ENCODE results near the gene IARS1. TPM values are rescaled to one million over a fixed set of nuclear protein-coding genes. Genes with fewer than 3 reads are reported as not detected.
A peak's percentile ranks its signal among the peaks of the same experiment; 100 is the strongest.

The IARS1 gene
- 10 to 100 TPM; 30.1 to 54.0 (median 40.8) TPM for polyA plus RNA-seq (ENCODE audit: low read depth in 6 of 6)

DNA sequence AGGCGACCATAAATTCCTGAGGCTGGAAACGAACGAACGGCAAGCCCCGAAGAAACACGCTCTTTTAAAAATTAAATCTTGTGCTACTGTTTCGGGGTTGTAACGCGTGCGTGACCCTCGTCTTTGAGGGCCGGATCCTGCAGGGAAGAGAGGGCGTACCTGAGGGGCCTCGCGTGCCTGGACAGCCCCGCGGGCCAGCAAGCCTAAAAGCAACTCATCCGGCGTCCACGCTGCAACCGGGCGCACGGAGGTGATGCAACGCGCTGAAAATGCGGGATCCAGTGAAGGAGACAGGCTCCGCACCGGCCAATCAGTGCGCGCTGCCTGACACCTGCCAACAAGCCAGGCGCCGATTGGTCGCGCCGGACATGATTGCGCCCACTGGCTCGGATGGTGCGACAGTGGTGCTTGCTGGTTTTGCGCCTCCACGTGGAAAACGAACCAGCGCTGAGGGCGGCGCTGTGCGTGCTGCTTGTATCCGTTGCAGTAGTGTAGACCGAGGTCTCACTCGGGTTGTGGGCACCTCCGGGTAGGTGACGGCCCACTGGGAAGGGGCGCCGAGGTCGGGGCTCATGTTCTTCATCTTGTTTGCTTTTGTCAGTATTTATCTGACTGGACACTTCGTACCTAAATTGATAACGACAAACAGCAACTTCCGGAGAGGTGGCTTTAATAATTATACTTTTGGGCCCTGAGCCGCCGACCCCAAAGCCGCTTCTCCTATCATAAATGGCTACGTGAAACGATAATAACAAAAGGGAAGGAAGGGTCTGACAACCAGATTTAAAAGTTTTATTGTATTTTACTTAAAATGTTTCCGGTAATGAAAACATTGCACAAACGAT is at the start of gene IARS1:
Gene IARS1 (minus strand): TSS at position 246 of the 845 bp plus-strand sequence. CDS start 4,278 bp downstream, outside the sequence.
- Mint-ChIP-seq H3K27ac (peak within 1 kb of the TSS; percentile 95 to 98 (median 97)), H3K4me1 (peaks cover 25 to 51% (median 45%) of the 10 kb centered on the region in 3 donors), H3K4me3 (peak within 1 kb of the TSS; percentile 98 to 99 (median 99)), H3K9me3 (no peaks in the 10 kb centered on the region), H3K27me3 (no peaks in the 10 kb centered on the region), H3K36me3 (peaks cover 0 to 13% of the 10 kb centered on the region in 2 donors)
- ATAC-seq (ENCODE audit: low read depth in 2 of 2) (peak; percentile 94 to 97), DNase-seq (peak; percentile 99)

DNA sequence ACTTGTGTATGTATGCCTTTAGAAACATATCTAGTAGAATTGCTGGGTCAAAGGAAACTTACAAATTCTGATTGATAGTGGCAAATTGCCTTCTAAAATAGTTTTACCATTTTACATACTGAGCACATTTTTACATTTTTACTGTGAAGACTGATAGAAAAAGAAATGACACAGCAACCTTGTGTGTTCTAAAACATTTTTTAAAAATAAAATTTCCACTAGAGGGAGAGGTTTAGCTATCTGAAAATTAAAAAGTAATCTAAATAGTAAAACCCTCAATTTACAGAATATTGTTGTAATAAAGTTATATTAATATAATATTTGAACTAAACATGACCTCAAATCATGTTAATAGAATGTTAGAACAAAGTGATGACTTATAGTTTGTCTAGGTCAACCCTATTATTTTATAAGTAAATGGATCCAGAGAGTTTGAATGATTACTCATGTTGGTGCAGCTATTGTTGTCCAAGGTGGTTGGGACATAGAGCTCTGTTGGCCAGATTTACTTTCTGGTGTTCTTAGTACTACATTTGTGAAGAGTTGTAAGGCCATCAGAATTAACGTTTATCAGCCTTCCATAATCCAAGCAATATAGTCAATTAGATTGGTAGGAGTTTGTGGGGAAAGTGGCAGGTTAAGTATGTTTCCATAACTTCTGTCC is 49.5 kb upstream of the IARS1 start:
- H3K27me3 Mint-ChIP-seq = no peaks in the 10 kb centered on the region
- no peak overlapping the region for H3K27ac Mint-ChIP-seq
- DNase-seq (no peak), ATAC-seq (ENCODE audit: low read depth in 2 of 2) (no peak)
- H3K4me3 Mint-ChIP-seq = no peak overlapping the region
- peaks cover 3 to 12% (median 7%) of the 10 kb centered on the region in 7 donors for H3K9me3 Mint-ChIP-seq
- H3K4me1 Mint-ChIP-seq = no peaks in the 10 kb centered on the region
- peaks cover 14 to 21% of the 10 kb centered on the region in 2 donors for H3K36me3 Mint-ChIP-seq

DNA sequence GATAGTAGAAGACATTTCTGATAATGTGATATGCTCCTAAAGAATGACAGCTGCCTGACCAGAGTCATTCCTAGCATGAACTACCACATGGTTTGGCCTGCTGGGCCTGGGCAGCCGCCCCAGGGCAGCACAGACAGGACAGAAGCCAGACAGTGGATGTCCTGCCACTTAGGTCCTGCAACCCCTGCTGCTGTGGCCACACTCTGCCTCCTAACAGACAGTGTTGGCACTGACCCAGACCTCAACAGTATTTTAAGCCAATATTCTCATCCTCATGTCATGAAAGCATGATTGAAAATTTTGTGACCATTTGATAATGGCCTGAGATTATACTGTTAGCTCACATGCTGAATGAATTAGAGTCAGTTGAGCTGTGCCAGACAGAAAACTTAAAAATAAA is 48.1 kb upstream of the IARS1 start:
- no peaks in the 10 kb centered on the region for H3K27me3 Mint-ChIP-seq
- H3K27ac Mint-ChIP-seq = no peak overlapping the region
- H3K36me3 Mint-ChIP-seq = peaks cover 14 to 21% of the 10 kb centered on the region in 2 donors
- no peak overlapping the region for H3K4me3 Mint-ChIP-seq
- DNase-seq (no peak), ATAC-seq (ENCODE audit: low read depth in 2 of 2) (no peak)
- no peaks in the 10 kb centered on the region for H3K4me1 Mint-ChIP-seq
- peaks cover 3 to 12% (median 7%) of the 10 kb centered on the region in 7 donors for H3K9me3 Mint-ChIP-seq

DNA sequence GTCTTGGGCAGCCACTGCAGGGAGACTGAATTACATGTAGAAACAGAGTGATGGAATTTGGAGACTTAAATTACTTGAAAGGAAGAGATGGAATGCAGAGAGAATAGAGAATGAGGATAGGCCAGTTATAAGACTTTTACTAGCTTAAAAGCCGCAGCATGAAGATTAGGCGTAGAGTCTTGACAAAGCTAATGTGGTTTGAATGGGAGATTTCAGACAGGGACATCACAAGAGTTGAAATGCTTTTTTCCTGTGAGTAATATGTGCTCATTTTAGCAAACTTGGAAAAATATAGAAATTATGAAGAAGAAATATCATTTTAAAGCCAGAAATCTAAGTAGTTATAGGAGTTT is 39.8 kb upstream of the IARS1 start:
- Mint-ChIP-seq H3K4me1 (no peaks in the 10 kb centered on the region), H3K36me3 (peaks cover under 1 to 8% of the 10 kb centered on the region in 2 donors), H3K9me3 (no peaks in the 10 kb centered on the region), H3K27ac (no peak overlapping the region), H3K27me3 (no peaks in the 10 kb centered on the region), H3K4me3 (no peak overlapping the region)
- ATAC-seq (ENCODE audit: low read depth in 2 of 2) = no peak
- no peak for DNase-seq

DNA sequence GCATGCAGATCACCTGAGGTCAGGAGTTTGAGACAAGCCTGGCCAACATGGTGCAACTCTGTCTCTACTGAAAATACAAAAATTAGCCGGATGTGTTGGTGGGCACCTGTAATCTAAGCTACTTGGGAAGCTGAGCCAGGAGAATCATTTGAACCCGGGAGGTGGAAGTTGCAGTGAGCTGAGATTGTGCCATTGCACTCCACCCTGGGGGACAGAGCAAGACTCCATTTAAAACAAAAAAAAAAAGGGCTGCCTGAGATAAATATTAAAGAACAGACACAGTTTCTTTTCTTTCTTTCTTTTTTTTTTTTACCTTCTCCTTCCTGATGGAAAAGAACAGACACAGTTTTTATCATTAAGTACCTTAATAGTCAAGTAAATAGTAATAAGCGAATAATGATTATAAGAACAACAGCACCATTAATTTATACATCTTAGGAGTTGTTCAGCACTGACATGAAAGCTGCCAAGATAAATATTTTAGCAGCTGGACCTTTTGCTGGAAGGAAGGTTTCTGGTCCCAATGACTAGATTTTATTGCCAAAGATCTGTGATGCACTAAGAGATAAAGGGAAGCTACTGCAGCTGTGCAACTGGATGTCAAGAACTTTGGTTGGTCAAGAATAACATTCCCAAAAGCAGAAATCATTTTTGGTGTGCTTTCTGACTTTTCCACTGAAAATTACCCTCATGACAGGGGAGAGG is 39.2 kb upstream of the IARS1 start:
- Mint-ChIP-seq H3K36me3 (peaks cover 0 to 8% of the 10 kb centered on the region in 2 donors), H3K27ac (no peak overlapping the region), H3K27me3 (no peaks in the 10 kb centered on the region), H3K4me3 (no peak overlapping the region), H3K4me1 (no peaks in the 10 kb centered on the region), H3K9me3 (no peaks in the 10 kb centered on the region)
- ATAC-seq (ENCODE audit: low read depth in 2 of 2) (no peak), DNase-seq (no peak)

DNA sequence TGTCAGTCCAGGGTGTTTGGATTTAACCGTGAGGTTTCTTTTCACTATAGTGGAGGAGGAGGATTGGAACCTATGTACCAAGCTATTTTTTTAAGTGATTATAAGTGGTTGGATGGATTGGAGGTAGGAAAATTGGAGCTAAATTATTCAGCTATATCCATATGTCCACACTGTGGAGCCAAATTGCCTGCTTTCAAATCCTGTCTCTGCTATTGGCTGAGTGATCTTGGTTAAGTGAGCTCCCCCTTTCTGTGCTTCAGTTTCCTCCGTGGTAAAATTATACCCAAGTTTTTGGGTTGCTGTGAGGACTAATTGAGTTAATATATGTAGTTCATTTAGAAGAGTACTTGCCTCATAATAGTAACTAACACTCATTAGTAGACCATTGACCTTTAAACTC is 34.7 kb upstream of the IARS1 start:
- H3K4me3 Mint-ChIP-seq = peak overlapping the region in 1 of 8 donors; percentile 68
- no peaks in the 10 kb centered on the region for H3K27me3 Mint-ChIP-seq
- no peak overlapping the region for H3K27ac Mint-ChIP-seq
- H3K36me3 Mint-ChIP-seq = peaks cover 0 to 5% of the 10 kb centered on the region in 2 donors
- no peaks in the 10 kb centered on the region for H3K9me3 Mint-ChIP-seq
- no peak for DNase-seq
- ATAC-seq (ENCODE audit: low read depth in 2 of 2) = no peak
- H3K4me1 Mint-ChIP-seq = peaks cover 25 to 37% (median 31%) of the 10 kb centered on the region in 3 donors

DNA sequence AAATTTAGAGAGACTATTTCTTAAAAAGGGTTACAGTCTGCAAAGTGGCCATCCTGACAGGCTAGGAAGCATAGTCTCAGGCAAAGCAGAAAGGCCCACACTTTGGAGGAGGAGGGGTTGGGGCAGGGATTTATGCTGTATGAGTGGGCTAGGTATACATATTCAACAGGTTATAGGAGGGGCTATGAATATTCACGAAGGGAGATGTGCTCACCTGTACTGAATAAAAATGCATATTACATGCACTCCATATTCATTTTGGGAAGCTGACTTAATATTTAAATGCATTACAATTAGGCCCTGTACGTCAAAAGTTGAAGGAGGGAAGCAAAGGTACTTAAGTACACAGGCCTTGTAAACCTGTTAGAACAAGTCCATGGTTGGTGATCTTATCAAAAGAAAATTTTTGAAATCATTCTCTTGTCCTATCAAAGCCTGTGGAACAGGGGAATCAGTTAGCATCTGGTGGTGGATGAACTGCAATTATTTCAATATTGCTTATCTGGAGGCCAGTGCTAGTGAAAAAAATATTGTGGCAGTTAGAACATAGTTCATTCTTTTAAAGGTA is 33.9 kb upstream of the IARS1 start:
- H3K9me3 Mint-ChIP-seq = no peaks in the 10 kb centered on the region
- H3K4me3 Mint-ChIP-seq = peak overlapping the region in 6 of 8 donors; percentile 21 to 100 (median 96)
- H3K36me3 Mint-ChIP-seq = no peaks in the 10 kb centered on the region
- ATAC-seq (ENCODE audit: low read depth in 2 of 2) (no peak), DNase-seq (no peak)
- no peaks in the 10 kb centered on the region for H3K27me3 Mint-ChIP-seq
- H3K27ac Mint-ChIP-seq = peak overlapping the region in 1 of 6 donors; percentile 18
- peaks cover 25 to 37% (median 31%) of the 10 kb centered on the region in 3 donors for H3K4me1 Mint-ChIP-seq

DNA sequence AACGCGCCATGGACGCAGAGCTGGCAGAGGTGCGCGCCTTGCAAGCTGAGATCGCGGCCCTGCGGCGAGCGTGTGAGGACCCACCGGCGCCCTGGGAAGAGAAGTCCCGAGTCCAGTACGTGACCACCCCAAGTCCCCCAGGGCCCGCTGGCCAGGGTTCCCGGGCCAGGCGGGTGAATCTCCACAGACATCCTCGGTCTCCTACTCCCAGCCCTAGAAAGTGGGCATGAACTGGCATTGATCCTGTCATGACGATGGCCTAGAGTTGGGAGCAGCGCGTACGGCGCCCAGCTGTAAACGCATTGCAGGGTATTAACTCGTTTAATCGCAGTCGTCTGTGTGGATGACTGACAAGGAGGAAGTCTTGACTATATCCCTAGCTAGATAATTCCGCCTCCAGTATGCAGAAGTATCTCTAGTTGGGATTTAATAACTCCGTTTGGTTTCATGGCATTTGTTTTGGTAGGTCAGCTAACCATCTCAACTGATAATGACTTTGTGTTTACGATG is 32.5 kb upstream of the IARS1 start:
- DNase-seq (no peak), ATAC-seq (ENCODE audit: low read depth in 2 of 2) (no peak)
- Mint-ChIP-seq H3K27ac (peak overlapping the region; percentile 98 to 100 (median 99)), H3K36me3 (no peaks in the 10 kb centered on the region), H3K4me1 (peaks cover 25 to 37% (median 31%) of the 10 kb centered on the region in 3 donors), H3K27me3 (no peaks in the 10 kb centered on the region), H3K4me3 (peak overlapping the region; percentile 94 to 100 (median 99)), H3K9me3 (no peaks in the 10 kb centered on the region)

DNA sequence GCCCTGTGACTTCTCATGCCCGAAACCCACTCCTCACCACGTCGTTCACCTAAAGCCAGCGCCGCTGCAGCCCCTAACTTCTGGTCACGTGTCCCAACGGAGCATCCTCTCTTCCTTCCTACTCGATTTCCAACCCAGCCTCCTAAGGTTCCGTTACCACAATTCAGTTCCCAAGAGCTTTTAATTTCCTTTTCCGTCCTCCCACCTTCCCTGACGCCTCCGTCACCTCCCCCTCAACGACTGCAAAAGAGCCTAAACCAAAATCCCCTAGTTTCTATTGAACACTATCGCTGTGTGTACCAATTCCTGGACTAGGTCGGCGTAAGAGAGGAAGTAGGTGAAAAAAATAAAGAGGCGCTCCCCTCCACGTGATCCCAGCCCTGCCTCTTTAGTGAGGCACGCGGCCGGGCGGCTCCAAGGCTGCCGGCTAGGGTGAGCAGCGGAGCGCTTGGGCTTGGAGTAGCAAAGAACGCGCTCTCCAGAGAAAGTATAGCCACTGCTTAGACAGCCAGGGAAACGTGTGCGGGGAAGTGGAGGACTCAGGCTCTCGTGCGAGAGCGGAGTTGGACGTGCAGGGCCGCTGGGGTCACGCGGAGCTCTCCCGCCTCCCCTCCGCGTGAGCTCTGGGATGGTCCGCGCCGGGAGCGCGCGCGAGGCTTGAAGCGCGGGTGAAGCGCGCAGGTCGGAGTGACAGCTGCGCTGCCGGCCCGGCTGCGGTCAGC is 31.9 kb upstream of the IARS1 start, which contains the start of the genes CENPP and NOL8:
Gene CENPP (plus strand): TSS at position 685 of the 722 bp plus-strand sequence.
Gene NOL8 (minus strand): TSS at position 82 of the 722 bp plus-strand sequence. CDS start 1,189 bp downstream, outside the sequence.
- peak within 1 kb of the TSS; percentile 98 to 100 (median 99) for H3K27ac Mint-ChIP-seq
- peak; percentile 93 to 94 for ATAC-seq (ENCODE audit: low read depth in 2 of 2)
- no peaks in the 10 kb centered on the region for H3K9me3 Mint-ChIP-seq
- peak within 1 kb of the TSS; percentile 94 to 100 (median 99) for H3K4me3 Mint-ChIP-seq
- DNase-seq = peak; percentile 87
- H3K4me1 Mint-ChIP-seq = peaks cover 25 to 37% (median 31%) of the 10 kb centered on the region in 3 donors
- no peaks in the 10 kb centered on the region for H3K36me3 Mint-ChIP-seq
- H3K27me3 Mint-ChIP-seq = no peaks in the 10 kb centered on the region

DNA sequence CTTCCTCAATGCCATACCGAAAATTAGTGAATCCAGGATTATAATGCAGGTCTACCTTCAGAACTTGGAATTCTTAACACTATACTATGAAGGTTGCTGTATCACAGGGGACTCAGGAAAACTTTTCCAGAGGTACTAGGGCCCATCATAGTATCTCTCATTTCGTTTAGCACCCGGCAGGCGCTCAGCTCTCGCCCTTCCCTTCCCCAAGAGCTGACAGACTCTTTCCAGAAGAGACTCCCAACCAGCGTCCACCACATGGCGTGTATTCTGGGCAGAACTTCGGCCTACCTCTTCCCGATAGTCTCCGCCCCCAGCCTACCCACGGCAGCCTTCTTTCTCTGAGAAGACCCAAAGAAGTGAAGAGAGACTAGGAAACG is 31.4 kb upstream of the IARS1 start:
- H3K9me3 Mint-ChIP-seq = no peaks in the 10 kb centered on the region
- H3K4me1 Mint-ChIP-seq = peaks cover 28 to 37% (median 31%) of the 10 kb centered on the region in 3 donors
- ATAC-seq (ENCODE audit: low read depth in 2 of 2) (peak; percentile 7 to 11), DNase-seq (no peak)
- peaks cover 0 to 5% of the 10 kb centered on the region in 2 donors for H3K36me3 Mint-ChIP-seq
- H3K27ac Mint-ChIP-seq = peak overlapping the region; percentile 98 to 100 (median 99)
- no peaks in the 10 kb centered on the region for H3K27me3 Mint-ChIP-seq
- peak overlapping the region; percentile 94 to 100 (median 99) for H3K4me3 Mint-ChIP-seq

DNA sequence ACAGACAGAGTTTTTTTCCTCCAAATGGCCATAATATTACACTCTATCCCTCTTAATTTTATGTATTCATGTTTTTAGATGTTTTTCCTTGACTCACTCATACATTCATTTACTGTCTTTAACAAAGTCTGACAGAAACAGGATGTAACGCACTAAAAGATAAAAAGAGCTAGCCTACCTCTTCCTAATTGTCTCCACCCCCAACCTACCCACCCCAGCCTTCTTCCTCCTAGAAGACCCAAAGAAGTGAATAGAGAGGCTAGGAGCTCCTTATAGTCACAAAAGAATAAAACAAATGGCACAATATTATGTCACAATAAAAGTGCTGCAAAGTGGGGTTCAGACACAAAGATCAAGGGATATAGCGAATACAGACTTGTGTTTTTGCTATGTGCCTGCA is 30.9 kb upstream of the IARS1 start:
- no peaks in the 10 kb centered on the region for H3K9me3 Mint-ChIP-seq
- DNase-seq (no peak), ATAC-seq (ENCODE audit: low read depth in 2 of 2) (no peak)
- peaks cover 0 to 10% of the 10 kb centered on the region in 2 donors for H3K36me3 Mint-ChIP-seq
- peak overlapping the region; percentile 94 to 100 (median 99) for H3K4me3 Mint-ChIP-seq
- H3K27ac Mint-ChIP-seq = peak overlapping the region; percentile 98 to 100 (median 99)
- peaks cover 30 to 37% (median 31%) of the 10 kb centered on the region in 3 donors for H3K4me1 Mint-ChIP-seq
- H3K27me3 Mint-ChIP-seq = no peaks in the 10 kb centered on the region

DNA sequence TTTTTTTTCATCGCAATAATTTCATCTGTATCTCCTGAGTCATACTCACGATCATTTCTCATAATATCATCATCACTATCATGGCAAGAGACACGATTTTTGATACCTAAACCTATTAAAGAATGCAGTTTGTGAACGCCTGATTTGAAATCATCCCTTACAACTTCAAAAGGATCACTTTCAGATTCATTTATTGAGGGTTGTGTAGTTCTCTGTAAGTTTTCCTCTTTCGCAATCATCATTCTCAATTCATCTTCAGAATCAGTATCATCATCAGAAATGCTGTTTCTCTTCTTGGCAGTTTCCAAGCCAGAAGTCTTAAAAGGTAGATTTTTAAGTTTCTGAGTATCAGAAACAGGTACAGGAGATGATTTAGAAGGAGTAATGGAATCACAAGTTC is 22.0 kb upstream of the IARS1 start:
- ATAC-seq (ENCODE audit: low read depth in 2 of 2) (no peak), DNase-seq (no peak)
- Mint-ChIP-seq H3K4me1 (peaks cover 19 to 20% (median 19%) of the 10 kb centered on the region in 3 donors), H3K4me3 (no peak overlapping the region), H3K9me3 (no peaks in the 10 kb centered on the region), H3K27ac (peak overlapping the region in 1 of 6 donors; percentile 15), H3K27me3 (no peaks in the 10 kb centered on the region), H3K36me3 (peaks cover 29 to 38% of the 10 kb centered on the region in 2 donors)

Data from naive B cell (primary cell).